ENCODE results near the gene ENTPD2. TPM values are rescaled to one million over a fixed set of nuclear protein-coding genes. Genes with fewer than 3 reads are reported as not detected.

Gene ENTPD2
- total RNA-seq (2014; rRNA removed; shearing (Covaris generic)): not detected in 2 replicates

DNA sequence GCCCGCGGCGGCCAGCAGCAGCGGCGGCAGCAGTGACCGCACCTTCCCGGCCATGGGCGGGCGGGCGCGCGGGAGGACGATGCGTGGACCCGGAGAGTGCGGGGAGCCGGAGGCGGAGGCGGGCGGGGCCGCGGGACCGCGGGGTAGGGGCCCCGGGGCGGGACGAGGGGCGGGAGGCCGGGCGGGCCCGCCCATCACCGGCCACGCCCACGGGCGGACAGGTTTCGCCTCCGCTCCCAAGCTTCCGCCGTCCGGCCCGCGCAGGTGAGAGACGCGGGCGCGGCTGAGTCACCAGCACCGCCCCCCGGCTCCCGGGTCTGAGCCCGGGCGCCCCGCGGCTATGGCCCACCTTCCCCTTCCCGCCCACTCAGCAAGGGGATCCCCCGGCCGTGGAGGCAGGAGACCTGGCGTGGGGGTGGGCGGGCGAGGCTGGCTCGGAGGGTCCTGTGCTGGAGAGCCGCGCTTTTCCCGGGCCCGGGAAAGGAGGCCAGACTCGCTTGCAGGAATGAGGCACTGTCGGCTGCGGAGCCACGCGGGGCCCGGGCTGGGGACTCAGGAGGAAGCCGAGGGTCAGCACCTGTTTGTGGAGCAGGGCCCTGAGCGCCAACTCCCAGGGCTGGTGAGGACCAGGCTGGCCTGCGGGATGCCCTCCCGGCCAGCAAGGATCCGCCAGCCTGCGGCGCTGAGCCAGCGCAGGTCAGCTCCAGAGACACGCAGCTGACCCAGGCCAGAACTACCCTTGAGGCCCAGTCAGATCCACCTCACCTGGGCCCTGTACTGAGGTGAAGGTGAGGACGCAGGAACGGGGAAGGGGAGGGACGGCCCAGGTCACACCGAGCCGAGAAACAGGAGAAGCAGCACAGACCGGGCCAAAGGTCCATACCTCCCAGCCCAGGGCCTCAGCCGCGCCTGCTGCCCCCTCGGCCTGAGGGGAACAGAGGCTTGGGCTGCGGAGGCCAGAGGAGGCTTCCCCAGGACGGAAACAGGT is at the start of gene ENTPD2:
ENTPD2 (minus strand) TSS at position 118 of the 988 bp plus-strand sequence; CDS start at position 54, 64 bp downstream.
- DNase-seq (ENCODE audit: low spot score): no peak

DNA sequence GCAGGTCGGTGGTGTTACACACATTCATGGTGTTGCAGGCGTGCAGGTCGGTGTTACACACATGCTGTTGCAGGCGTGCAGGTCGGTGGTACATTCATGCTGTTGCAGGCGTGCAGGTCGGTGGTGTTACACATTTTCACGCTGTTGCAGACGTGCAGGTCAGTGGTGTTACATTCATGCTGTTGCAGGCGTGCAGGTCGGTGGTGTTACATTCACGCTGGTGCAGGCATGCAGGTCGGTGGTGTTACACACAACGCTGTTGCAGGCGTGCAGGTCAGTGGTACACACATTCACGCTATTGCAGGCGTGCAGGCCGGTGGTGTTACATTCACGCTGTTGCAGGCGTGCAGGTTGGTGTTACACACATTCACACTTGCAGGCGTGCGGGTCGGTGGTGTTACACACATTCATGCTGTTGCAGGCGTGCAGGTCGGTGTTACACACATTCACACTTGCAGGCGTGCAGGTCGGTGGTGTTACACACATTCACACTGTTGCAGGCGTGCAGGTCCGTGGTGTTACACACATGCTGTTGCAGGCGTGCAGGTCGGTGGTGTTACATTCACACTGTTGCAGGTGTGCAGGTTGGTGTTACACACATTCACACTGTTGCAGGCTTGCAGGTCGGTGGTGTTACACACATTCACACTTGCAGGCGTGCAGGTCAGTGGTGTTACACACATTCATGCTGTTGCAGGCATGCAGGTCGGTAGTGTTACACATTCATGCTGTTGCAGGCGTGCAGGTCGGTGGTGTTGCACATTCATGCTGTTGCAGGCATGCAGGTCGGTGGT is 49.5 kb upstream of the ENTPD2 start:
- no peak for DNase-seq (ENCODE audit: low spot score)

DNA sequence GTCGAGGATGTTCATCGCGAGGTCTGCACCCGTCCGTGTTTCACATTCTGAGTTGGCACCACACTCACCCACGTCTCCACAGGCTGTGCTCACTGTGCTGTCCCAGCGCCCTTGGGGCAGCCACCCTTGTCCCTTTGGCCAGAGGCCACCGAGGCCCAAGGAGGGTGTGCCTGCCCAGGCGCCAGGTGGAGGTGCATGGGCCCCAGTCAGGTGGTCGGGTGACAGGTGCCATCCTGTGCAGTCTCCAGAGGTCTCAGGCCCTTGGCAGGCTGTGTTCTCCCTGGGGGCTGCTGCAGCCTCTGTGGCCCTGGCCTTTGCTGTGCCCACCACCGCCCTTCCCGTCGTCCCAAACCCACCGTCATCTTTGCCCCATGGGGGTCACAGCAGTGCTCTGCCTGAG is 45.4 kb upstream of the ENTPD2 start:
- no peak for DNase-seq (ENCODE audit: low spot score)

DNA sequence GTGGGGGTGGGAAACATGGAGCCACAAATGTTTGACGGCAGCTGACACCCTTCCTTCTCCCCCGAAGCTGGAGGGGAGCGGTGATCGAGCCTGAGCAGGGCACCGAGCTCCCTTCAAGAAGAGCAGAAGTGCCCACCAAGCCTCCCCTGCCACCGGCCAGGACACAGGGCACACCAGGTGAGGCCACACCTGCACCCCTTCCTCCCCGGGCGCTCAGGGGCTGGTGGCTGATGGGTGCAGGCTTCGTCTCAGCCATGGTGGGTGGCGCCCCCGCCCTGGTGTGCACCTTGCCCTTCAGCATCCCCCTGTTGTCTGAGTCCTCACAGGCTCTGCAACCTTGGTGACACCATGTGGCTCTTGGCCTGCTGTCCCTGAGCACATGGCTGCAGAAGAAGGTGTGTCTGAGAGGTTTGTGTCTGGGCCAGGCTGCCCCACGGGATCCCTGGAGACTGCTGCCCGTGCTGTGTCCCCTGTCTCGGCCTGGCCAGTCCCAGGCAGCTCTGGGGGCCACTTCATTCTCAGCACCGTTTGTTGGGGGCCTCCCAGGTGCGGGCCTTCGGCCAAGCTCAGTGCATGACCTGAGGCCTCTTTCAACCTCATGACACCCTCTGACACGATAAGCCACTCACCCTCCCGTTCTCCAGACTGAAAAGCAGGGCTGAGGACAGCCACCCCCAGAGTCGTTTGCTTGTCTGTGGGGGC is 44.1 kb upstream of the ENTPD2 start:
- no peak for DNase-seq (ENCODE audit: low spot score)

DNA sequence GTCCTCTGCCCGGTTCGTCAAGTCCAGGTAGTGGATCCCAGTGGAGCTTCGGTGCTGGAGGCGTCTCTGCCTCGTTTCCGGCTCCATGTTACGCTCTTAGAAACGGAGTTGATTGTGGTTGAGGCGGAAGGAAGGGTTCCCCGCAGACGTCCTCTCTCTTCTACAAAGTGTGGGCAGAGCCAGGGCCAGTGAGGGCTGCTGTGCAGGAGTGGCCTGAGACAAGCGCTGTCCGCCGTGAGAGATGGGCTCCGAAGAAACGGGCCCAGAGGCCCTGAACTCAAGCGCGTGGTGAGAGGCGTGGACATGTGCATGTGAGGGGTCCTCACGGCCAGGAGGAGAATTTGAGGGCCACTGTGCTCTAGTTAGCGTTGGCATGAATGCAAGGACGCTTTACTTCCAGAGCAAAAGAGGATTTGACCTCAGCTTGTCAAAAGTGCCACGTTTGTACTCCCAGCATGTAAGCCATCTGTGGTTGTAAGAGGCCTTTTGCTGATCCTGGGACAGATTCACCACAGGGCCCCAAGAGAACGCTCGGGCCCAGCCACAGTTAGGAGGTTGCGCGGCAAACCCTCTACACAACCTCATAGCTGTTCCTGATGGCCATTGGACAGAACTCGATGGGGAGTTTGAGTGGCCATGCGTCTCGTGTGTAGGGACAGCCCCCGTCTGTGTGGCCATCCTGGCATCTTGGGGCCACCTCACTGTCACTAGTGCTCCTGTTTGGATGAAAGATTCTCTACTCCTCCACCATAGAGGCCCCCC is 43.1 kb upstream of the ENTPD2 start:
- no peak for DNase-seq (ENCODE audit: low spot score)

DNA sequence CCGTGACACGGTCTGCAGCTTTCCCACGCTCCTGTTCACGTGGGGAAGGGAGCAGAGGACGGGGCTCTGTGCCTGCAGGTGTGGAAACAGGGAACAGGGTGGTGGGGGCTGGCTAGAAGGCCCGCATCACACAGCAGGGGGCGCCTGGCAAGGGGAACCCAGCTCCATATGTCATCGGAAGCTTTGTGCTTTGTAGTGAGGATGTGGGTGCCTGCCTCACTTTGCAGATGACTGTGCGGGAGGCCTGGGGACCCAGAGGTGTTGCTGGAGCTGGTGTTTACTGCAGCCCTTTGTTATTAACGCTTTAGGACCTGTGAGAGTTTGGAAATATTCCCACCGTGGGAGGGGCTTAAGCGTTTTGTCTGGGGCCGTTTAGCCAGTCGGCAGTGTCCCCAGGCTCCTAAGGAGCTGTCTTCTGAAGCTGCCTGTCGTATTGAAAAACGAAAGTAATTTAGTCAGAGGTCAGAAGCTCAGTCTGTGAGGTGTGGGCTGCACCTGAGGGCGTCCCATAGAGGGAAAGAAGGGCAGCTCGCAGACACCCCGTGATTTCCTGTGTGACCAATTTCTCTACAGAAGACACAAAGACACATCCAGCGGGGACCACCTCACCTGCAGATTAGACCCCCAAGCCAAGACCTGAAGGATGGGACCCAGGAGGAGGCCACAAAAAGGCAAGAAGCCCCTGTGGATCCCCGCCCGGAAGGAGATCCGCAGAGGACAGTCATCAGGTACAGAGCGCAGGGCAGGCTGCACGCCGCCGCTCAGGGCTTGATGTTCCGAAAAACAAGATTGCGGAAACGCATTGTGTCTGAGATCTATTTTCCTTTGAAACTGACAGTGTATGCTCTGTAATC is 42.0 kb upstream of the ENTPD2 start:
- no peak for DNase-seq (ENCODE audit: low spot score)

DNA sequence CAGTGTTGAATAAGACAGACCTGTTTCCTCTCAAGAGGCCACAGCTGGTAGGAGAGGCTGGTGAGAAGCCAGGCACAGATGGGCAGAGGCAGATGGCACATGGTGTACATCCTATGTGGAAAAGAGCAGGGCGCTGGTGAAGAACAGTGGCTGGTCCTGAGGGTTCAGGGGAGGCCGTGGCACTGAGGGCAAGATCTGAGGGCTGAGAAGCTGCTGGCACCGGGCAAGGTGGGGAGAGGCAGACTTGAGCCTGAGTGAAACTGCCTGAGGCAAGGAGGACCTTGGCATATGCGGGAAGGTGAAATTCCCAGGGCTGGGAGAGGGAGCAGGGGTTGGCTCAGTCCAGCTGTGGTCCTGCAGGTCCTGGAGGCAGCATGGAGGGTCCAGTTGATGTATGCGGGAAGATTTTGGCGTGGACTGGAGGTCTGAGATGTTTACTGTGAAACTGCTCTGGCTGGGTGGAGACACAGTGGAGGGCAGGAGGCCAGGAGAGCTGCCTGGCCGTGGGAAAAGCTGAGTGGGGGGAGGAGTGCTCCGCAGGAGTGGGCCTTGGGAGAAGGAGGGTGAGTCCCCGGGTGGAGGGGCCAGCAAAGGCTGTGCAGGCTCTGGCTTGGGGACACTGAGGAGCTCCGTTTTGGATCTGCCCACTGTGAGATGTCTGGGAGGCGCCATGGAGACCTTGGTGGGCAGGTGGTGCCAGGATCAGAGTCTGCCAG is 35.5 kb upstream of the ENTPD2 start:
- no peak for DNase-seq (ENCODE audit: low spot score)

DNA sequence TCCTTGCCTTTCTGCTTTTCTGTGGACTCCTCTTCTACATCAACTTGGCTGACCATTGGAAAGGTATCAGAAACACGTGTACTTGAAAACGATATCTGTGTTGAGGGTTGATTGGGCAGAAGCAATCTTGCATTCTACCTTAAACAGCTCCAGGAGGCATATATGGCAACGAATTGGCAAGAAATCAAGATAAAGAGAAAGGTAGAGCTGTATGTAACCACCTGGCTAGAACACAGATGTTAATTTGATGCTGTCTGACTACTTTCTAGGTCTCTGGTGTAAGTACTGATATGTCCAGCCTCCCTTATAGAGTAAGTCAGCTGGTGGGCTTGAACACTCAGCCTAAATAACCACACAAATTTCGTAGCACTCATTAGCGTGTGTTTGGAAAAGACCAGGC is 34.3 kb upstream of the ENTPD2 start:
- no peak for DNase-seq (ENCODE audit: low spot score)

DNA sequence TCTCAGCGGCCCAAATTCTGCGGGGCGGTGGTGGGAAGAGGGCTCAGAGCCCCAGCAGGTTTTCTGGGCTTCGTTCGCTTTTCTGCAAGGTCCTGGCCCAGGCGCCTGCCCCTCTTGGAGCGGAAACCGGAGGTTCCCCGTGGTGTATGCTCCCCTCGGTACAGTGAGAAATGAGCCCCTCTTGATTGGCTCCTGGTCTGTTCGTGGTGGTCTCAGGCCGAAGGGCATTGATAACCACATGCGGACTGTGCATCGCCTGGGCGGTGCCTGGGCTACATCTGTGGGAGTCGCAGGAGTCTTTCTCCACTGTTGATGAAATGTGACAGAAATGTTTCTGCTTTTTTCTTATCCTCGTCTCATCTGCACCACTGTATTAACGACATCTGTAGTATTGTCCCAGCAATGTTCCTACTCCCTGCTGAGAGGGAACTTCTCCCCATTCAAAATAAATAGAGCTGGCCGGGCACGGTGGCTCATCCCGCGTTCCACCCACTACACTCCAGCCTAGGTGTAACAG is 33.6 kb upstream of the ENTPD2 start:
- no peak for DNase-seq (ENCODE audit: low spot score)

DNA sequence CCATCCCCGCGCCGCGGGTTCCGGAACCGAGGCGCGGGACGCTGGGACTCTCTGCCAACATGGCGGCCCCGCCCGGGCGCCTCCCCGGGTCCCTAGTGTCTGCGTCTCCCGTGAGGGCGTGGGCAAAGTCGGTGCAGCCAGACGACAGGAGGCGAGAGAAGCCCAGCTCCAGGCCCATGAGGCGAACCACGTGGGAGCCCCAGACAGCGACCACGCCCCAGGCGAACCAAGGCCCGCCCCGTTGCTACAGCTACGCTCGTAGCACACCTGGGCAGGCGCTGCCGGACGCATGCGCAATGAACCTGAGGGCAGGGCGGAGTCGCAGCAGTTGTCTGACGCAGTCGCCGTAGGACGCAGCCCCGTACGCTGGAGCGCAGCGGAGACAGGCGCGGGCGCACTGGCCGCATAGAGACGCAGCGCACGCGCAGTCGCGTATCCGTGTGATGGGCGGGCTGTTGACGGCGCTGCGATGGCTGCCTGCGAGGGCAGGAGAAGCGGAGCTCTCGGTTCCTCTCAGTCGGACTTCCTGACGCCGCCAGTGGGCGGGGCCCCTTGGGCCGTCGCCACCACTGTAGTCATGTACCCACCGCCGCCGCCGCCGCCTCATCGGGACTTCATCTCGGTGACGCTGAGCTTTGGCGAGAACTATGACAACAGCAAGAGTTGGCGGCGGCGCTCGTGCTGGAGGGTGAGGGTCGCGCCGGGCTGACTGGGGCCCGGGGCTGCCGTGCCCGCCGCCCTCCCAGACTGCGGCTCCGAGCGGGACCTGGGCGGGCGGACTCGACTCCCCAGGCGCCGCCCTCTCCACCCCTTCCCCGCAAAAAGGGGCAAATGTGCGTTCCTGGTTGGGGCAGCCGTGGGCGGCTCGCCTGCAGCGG is 32.9 kb upstream of the ENTPD2 start, which contains the start of gene MAN1B1:
MAN1B1 (plus strand) TSS at position 455 of the 878 bp plus-strand sequence; CDS start at position 470, 15 bp downstream.
- peak; percentile 99 for DNase-seq (ENCODE audit: low spot score)

DNA sequence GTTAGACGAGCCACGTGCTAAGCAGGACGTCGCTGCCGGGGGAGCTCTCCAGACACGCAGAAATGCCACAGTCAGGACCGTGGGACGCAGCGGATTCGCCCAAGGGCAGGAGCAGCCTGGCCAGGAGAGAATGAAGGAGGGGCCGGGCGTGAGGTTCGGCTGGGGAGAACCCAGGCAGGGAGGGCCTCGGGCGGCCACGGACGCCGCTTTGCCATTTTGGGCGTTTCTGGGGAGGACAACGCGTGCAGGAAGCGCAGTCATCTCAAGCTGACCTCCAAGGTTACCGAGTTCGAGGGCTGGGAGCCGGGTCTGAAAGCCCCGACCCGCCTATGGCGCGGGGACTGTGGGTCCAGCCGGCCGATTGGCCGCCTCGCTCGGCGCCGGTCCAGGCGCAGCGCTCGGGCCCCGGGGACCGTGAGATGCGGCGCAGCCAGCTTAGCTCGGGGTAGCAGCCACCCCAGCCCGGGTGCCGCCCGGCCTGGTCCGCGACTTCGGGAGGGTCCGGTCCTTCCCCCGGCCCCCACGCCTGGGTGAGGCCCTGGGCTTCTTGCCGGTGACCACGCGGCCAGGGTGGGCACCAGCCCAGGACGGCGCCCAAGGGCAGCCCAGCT is 32.2 kb upstream of the ENTPD2 start:
- DNase-seq (ENCODE audit: low spot score): no peak

DNA sequence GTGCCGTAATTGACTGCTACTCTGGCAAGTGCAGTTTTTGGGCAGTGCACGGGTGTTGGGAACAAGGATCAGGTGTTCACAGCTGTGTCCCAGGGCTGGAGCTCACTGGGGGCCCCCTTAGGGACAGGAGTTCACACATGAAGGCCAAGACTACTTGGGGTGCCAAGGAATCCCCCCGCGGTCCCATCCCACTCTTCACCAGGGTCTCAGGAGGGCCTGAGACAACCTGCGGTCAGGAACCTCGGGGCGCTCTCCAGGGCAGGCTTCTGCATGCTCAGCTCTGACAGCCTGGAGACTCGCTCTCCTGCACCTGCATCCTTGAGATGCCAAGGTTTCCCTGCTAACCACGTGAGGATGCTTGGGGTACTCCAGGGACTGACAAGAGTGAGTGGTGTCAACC is 30.7 kb upstream of the ENTPD2 start:
- no peak for DNase-seq (ENCODE audit: low spot score)

DNA sequence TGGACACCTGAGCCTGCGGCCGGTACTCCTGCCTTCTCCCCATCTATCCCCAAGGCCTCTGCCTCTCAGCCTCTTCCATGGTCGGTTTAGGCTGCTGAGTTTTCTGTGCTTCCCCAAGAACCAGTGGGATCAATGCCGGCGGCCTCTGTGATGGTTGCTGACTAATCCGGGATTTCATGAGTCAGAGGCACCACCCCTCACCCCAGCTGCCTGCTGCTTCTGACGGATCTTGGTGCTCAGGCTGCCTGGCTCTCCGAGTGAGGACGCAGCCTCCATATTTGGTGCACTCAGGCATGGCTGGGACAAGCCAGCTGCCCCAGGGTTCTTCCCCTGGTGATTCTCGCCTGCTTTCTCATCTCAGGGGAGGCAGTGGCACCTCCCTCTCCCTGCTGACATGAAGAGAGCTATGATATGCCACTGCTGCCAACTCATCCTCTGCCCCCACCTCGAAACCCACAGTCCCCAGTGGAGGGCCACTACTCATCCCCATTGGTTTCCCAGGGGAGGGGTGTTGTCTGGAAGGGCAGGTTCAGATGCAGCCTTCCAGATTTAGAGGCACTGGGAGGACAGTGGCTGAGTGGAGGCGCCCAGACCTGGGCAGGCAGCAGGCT is 29.6 kb upstream of the ENTPD2 start:
- peak; percentile 89 for DNase-seq (ENCODE audit: low spot score)

DNA sequence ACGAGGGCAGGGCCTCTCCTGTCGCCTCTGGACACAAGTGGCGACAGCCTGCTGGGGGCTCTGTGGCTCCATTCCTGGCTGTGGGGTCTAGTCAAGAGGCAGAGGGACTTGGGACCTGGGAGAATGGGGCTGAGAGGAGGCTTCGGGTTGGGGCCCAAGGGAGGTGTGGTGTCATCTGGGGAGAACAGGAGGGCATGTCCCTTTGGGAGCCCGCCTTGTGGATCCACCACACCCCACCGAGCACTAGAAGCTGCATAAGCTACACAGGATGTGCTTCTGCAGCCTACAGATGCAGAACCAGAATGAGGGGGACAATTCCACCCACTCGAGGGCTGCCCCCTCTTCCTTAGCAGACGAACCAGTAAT is 29.0 kb upstream of the ENTPD2 start:
- DNase-seq (ENCODE audit: low spot score): no peak

DNA sequence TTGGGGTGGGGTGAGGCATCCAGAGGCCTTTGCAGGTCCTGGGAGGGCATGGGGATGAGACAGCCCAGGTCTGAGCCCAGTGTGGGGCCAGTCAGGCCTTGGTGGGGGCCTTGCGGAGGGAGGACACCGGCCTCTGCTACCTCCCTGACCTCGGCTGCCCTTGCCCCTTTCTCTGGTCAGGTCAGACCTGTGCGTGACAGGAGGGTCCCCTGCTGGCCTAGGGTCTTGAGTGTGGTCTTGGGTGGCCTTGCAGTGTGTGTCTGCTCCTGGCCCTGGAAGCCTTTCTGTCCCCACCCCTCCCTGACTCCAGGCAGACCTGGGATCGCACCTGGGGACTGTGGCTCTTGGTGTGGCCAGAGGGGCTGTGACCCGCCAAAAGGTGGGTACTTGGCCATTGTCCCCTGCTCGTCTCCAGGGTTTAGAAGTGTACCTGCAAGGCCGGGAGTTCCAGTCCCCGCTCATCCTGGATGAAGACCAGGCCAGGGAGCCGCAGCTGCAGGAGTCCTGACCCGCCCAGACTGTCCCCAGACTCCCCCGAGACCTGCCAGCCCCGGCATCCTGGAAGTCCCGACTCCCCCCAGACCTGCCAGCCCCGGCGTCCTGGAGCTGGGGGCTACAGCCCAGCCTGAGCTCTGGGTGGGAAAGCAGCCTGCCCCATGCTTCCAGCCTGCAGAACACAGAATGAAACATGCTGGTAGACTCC is 28.5 kb upstream of the ENTPD2 start:
- no peak for DNase-seq (ENCODE audit: low spot score)

DNA sequence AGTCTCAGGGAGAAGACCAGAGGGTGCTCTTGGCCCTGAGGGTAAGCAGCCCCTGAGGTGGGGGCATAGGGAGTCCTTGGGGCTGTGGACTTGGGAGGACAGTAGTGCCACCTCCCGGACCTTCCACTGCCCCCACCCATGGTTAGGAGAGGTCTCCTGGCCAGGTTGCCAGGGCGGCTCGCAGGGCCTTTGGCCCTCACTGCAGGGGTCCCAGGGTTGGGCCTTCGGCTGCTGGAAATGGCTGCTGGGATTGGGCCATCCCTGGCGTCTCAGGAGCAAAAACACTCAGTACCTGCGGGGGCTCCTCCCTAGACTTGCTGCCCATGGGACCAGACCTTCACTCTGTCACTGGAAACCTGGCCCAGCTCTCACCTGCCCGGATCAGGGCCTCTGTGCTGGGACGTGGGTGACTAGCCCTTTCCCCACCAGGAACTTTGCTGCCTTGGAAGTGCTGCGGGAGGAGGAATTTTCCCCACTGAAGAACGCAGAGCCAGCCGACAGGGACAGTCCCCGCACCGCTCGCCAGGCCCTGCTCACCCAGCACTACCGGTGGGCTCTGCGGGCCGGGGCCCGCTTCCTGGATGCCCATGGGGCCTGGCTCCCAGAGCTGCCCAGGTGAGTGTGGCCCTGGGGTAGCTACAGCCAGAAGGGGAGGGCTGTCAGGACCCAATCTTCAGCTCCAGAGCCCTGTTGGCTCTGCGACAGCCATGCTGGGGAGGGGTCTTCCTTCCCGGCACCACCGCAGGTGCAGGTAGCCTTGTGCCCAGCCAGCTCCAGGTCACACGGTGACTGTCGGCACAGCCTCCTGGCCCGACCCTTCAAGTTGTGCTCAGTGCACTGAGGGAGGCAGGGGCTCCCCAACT is 26.6 kb upstream of the ENTPD2 start:
- no peak for DNase-seq (ENCODE audit: low spot score)
